Naive B cell (primary cell): Measurements from ENCODE around the gene ALKBH1. TPM values are rescaled to one million over a fixed set of nuclear protein-coding genes. Genes with fewer than 3 reads are reported as not detected.
"Not testable (repeated sequence)": the region's sequence is repeated elsewhere in the genome, so short reads cannot be mapped to it uniquely, and the experiment has no call there.

Source experiments
- ATAC-seq, 2 donors: fragments of 150-1000 bp; cut with Tn5 transposase; 2 replicates each; pipeline ENCODE4 v1.10.0; 2021; ENCODE audit warnings: low read depth in 2 of 2, mild to moderate bottlenecking in 2 of 2, moderate library complexity in 2 of 2
- DNase-seq: peaks from one replicate; pipeline ENCODE4 v3.0.0; 2022
- H3K27ac Mint-ChIP-seq, 6 donors: one replicate each; pipeline ENCODE4 v1.8.0; 2020 to 2022; ENCODE audit warnings: mild to moderate bottlenecking in 6 of 6, mixed read lengths in 6 of 6, moderate library complexity in 5 of 6, inconsistent platforms in 2 of 6
- H3K27me3 Mint-ChIP-seq, 3 donors: one replicate each; pipeline ENCODE4 v1.8.0; 2021 to 2022; ENCODE audit warnings: mixed read lengths in 3 of 3, mild to moderate bottlenecking in 1 of 3
- H3K36me3 Mint-ChIP-seq, 2 donors: one replicate each; pipeline ENCODE4 v1.8.0; 2020 to 2022; ENCODE audit warnings: mixed read lengths in 2 of 2, inconsistent platforms in 1 of 2, mild to moderate bottlenecking in 1 of 2
- H3K4me1 Mint-ChIP-seq, 3 donors: one replicate each; pipeline ENCODE4 v1.8.0; 2020 to 2022; ENCODE audit warnings: mixed read lengths in 3 of 3, inconsistent platforms in 1 of 3, mild to moderate bottlenecking in 1 of 3, moderate library complexity in 1 of 3
- H3K4me3 Mint-ChIP-seq, 8 donors: one replicate each; pipeline ENCODE4 v1.8.0; 2020 to 2022; ENCODE audit warnings: mild to moderate bottlenecking in 8 of 8, mixed read lengths in 8 of 8, moderate library complexity in 8 of 8, inconsistent platforms in 2 of 8
- H3K9me3 Mint-ChIP-seq, 7 donors: one replicate each; pipeline ENCODE4 v1.8.0; 2020 to 2022; ENCODE audit warnings: mixed read lengths in 7 of 7, mild to moderate bottlenecking in 5 of 7, inconsistent platforms in 2 of 7, moderate library complexity in 1 of 7
- polyA plus RNA-seq, 6 donors: library from polyadenylated mRNA; unstranded; fragments of 300-500 nt; fragmentation: Illumina TruSeq; gene quantifications; one replicate each; pipeline ENCODE4 v1.2.3, GENCODE V29; 2021; ENCODE audit warnings: low read depth in 6 of 6

The ALKBH1 gene
- polyA plus RNA-seq, 6 donors from 2014 or later: 5.9 to 11.4 (median 9.5) TPM

DNA sequence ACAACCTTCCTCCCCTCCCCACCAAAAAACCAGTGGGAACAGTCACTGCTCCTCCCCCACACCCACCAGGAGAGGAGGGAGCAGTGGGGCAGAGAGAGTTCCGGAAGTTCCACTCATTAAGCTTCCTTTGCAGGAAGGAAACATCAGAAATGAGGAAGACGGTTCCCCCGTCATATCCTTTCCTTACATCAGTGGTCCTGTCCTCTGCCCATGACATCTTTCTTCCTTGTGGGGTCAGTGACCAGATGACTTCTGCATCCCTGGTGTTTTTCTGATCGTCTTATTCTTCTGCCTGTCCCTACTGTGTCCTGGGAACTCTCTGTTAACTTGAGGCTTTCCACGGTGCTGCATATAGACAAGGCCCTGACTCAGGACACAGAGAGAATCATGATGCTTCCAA is 50.5 kb downstream of the ALKBH1 start:
- peak overlapping the region in 1 of 6 donors; percentile 69 for H3K27ac Mint-ChIP-seq

DNA sequence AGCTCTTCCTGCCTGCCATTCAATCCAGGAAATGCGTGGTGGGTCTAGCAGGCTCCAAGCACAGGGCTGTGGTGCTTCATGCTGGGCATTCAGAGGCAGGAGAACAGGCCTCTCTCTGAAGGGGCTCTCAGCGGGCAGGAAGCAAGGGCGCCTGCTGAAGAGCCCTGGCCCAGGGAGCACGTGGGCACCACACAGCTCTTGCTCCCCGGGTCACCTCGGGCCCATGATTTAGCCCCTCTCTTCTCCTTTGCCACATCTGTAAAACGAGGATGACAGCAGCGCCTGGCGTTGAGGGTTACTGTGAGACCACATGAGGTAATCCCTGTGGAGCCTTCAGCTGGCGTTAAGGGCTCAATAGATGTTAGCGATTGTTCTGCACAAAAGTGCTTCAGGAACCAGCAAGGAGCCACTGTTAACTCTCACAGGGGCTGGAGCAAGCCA is 53.8 kb downstream of the ALKBH1 start:
- Mint-ChIP-seq H3K36me3 (no peaks in the 10 kb centered on the region), H3K27ac (peak overlapping the region in 1 of 6 donors; percentile 90)

More for the DNA sequence above, 50.5 kb downstream of the ALKBH1 start:
- Mint-ChIP-seq H3K4me1 (peaks cover 15 to 18% (median 17%) of the 10 kb centered on the region in 3 donors), H3K36me3 (no peaks in the 10 kb centered on the region), H3K27me3 (no peaks in the 10 kb centered on the region), H3K9me3 (no peaks in the 10 kb centered on the region), H3K4me3 (no peak overlapping the region)
- ATAC-seq (no peak), DNase-seq (no peak)

DNA sequence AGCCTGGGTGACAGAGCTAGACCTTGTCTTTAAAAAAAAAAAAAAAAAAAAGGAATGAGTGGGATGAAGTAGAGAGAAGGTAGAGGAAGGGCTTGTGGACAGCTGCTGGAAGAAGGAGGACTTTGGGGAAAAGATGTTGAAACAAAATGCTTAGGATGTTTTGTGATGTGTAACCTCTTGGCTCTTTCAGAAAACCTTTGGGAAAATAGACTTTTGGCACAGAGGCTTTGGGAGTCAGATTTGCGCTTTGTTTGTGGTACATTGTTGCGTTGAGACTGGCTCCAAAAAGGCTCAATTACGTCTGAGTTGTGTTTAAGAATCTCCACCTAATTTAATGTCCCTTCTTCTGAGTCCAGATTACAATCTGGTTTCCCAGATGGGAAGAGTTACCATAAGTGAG is 58.5 kb downstream of the ALKBH1 start:
- Mint-ChIP-seq H3K27ac (peak overlapping the region in 1 of 6 donors; percentile 81), H3K4me3 (no peak overlapping the region), H3K9me3 (peaks cover 0 to 3% (median 0%) of the 10 kb centered on the region in 7 donors), H3K4me1 (peaks cover 0 to 11% (median 2%) of the 10 kb centered on the region in 3 donors), H3K27me3 (no peaks in the 10 kb centered on the region), H3K36me3 (no peaks in the 10 kb centered on the region)
- no peak for DNase-seq
- no peak for ATAC-seq

More for the DNA sequence above, 53.8 kb downstream of the ALKBH1 start:
- H3K9me3 Mint-ChIP-seq: no peaks in the 10 kb centered on the region
- ATAC-seq (no peak), DNase-seq (no peak)
- H3K4me3 Mint-ChIP-seq: peak overlapping the region in 1 of 8 donors; percentile 9
- no peaks in the 10 kb centered on the region for H3K27me3 Mint-ChIP-seq
- H3K4me1 Mint-ChIP-seq: peaks cover 15 to 21% (median 17%) of the 10 kb centered on the region in 3 donors

DNA sequence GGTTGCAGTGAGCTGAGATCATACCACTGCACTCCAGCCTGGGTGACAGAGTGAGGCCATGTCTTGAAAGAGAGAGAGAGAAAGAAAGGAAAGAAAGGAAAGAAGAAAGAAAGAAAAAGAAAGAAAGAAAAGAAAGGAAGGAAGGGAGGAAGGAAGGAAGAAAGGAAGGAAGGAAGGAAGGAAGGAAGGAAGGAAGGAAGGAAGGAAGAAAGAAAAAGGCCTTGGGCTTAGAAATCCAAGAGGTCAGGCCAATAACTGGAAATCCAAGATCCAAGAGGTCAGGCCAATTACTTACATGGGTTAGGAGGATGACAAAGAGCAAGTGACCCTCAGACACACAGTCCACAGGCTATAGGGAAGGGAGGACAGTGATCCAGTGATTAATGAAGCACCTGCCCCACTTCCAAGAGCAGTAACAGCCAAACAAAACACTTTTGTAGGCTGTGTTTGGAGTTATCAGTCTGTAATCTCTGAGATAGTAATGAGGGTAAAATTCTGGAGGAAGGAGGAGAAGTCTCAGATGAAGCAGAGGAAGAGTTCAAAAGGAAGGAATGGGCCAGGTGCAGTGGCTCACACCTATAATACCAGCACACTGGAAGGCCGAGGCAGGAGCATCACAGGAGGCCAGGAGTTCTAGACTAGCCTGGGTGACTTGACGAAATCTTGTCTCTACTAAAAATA is 59.2 kb downstream of the ALKBH1 start:
- ATAC-seq (no peak), DNase-seq (no peak)
- H3K4me1 Mint-ChIP-seq: peaks cover 0 to 7% (median 0%) of the 10 kb centered on the region in 3 donors
- H3K27me3 Mint-ChIP-seq: no peaks in the 10 kb centered on the region
- no peak overlapping the region for H3K4me3 Mint-ChIP-seq
- H3K36me3 Mint-ChIP-seq: no peaks in the 10 kb centered on the region
- H3K27ac Mint-ChIP-seq: peak overlapping the region in 2 of 6 donors; percentile 4 to 40
- peaks cover 0 to 3% (median 0%) of the 10 kb centered on the region in 7 donors for H3K9me3 Mint-ChIP-seq

DNA sequence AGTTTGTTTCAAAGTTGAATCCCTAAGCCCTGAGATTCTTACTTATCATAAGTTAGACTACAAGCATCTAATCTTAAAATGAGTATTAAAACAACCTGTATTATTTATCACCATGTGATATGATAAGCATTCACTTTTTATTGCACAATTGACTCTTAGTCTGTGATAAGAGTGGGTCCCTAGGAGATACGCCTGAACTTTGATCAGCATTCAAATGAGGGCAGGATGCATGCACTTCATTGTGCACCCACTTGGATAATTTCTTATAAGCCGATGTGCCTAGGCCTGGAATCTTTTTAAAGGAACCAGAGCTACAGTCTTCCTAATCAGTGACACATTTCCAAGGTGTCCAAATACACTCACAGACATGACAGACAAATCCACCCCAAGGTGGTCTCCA is 60.0 kb downstream of the ALKBH1 start:
- Mint-ChIP-seq H3K4me1 (peaks cover 0 to 3% (median 0%) of the 10 kb centered on the region in 3 donors), H3K4me3 (no peak overlapping the region), H3K27ac (no peak overlapping the region), H3K36me3 (no peaks in the 10 kb centered on the region), H3K27me3 (no peaks in the 10 kb centered on the region), H3K9me3 (peaks cover 0 to 3% (median 0%) of the 10 kb centered on the region in 7 donors)
- DNase-seq (no peak), ATAC-seq (no peak)

DNA sequence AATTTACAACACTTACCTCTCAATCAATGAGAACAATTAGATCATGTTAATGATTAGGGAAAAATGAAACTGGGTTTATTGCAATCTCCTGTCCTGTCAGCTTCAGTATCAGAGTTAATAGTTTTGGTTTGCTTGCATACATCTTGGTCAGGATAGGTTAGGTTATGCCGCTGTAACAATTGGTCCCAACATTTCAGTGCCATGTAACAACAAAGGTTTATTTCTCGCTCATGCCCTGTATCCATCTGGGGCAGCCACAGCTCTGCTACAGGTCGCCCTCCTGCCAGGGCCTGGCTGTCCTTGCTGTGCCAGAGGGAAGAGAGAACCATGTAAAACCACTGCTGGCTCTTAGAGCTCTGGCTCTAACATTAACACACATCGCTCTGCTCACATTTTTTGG is 60.9 kb downstream of the ALKBH1 start:
- ATAC-seq: no peak
- H3K4me1 Mint-ChIP-seq: peaks cover 4 to 10% (median 6%) of the 10 kb centered on the region in 3 donors

DNA sequence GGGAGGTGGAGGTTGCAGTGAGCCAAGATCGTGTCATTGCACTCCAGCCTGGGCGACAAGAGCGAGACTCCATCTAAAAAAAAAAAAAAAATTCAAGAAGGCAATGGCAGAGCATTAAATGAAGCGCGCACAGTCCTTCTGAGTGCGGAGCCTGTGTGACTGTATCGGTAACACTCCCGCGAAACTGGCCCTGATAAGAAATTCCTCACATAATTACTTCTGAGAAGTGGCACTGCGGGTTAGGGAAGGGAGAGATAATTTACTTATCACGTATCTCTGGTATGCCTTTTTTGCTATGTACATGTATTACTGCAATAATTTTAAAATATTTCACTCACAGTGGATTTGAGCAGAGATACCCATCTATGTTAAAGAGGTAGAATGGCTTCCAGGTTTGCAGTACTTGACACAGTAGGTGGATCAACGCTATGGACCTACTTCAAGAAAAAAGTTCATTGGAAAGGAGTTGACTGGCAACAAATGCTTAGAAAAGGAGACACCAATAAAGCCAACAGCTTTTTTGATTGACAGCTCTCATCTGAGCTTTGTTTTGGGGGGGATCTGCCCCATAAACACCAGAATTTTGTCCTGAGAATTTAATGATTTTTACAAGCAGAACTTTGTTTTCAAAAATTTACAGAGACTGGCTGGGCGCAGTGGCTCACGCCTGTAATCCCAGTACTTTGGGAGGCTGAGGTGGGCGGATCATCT is 62.1 kb downstream of the ALKBH1 start:
- ATAC-seq (no peak), DNase-seq (no peak)
- no peak overlapping the region for H3K4me3 Mint-ChIP-seq
- H3K36me3 Mint-ChIP-seq: no peaks in the 10 kb centered on the region
- H3K9me3 Mint-ChIP-seq: peaks cover 0 to 3% (median 0%) of the 10 kb centered on the region in 7 donors
- no peaks in the 10 kb centered on the region for H3K27me3 Mint-ChIP-seq
- no peak overlapping the region for H3K27ac Mint-ChIP-seq
- H3K4me1 Mint-ChIP-seq: peaks cover 15 to 19% (median 18%) of the 10 kb centered on the region in 3 donors

More for the DNA sequence above, 60.9 kb downstream of the ALKBH1 start:
- no peak for DNase-seq
- Mint-ChIP-seq H3K36me3 (no peaks in the 10 kb centered on the region), H3K4me3 (no peak overlapping the region), H3K27me3 (no peaks in the 10 kb centered on the region), H3K27ac (no peak overlapping the region), H3K9me3 (peaks cover 0 to 3% (median 0%) of the 10 kb centered on the region in 7 donors)

DNA sequence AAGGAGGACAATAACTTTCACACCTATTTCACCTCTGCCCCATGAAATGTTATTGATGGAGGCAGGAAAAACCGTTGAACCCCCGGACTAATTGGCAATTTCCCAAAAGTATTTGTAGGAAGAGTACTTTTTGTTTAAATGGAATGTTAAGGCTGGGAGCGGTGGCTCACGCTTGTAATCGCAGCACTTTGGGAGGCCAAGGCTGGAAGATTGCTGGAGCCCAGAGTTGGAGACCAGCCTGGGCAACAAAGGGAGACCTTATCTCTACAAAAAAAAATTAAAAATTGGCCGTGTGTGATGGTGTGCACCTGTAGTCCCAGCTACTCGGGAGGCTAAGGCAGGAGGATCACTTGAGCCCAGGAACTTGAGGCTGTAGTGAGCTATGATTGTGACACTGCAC is 65.4 kb downstream of the ALKBH1 start:
- ATAC-seq: no peak
- H3K9me3 Mint-ChIP-seq: peaks cover 0 to 3% (median 0%) of the 10 kb centered on the region in 7 donors
- no peaks in the 10 kb centered on the region for H3K27me3 Mint-ChIP-seq
- no peaks in the 10 kb centered on the region for H3K36me3 Mint-ChIP-seq
- peak overlapping the region; percentile 92 to 98 (median 95) for H3K4me3 Mint-ChIP-seq
- DNase-seq: no peak
- H3K4me1 Mint-ChIP-seq: peaks cover 15 to 20% (median 18%) of the 10 kb centered on the region in 3 donors
- peak overlapping the region in 4 of 6 donors; percentile 36 to 98 (median 94) for H3K27ac Mint-ChIP-seq

DNA sequence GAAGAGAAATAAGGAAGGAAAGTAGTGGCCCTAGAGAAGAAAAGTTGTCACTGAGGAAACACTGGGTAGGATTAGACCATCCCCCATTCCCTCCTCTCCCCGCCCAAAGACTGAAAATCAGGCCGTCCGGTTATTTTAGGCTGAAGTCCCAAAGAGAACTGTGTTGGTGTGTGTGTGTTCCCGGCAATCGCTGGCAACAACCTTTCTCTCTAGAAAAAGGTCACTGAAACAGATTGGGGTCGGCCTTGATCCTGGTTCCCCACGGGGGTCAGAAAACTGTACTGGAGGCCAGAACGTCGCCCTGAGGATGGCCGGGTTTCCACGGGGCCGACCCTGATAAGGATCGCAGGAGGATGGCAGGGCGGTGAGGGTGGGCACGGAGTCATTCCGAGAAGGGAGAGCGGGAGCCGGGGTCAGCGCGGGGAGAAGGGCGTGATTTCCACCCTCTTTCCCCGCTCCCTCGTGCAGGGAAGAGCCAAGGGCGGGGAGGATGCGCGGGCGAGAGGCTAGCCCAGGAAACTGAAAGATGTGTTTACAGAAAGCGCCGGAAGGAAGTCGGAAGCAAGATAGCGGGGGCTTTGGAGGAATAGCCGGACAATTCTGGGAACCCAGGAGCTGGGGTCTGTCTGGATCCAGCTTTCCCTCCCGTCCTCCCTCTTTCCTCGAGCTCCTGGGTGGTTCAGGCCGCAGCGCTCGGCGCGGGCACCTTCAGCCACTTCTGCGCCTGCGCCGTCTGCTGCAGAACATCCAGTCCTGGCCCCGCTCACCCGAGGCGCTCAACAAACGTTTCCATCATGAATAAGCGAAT is 66.1 kb downstream of the ALKBH1 start:
- ATAC-seq: peak; percentile 62 to 79
- Mint-ChIP-seq H3K27ac (peak overlapping the region; percentile 90 to 98 (median 95)), H3K9me3 (no peaks in the 10 kb centered on the region), H3K36me3 (no peaks in the 10 kb centered on the region), H3K4me1 (peaks cover 15 to 20% (median 18%) of the 10 kb centered on the region in 3 donors), H3K4me3 (peak overlapping the region; percentile 92 to 98 (median 95)), H3K27me3 (no peaks in the 10 kb centered on the region)
- DNase-seq: peak; percentile 48

DNA sequence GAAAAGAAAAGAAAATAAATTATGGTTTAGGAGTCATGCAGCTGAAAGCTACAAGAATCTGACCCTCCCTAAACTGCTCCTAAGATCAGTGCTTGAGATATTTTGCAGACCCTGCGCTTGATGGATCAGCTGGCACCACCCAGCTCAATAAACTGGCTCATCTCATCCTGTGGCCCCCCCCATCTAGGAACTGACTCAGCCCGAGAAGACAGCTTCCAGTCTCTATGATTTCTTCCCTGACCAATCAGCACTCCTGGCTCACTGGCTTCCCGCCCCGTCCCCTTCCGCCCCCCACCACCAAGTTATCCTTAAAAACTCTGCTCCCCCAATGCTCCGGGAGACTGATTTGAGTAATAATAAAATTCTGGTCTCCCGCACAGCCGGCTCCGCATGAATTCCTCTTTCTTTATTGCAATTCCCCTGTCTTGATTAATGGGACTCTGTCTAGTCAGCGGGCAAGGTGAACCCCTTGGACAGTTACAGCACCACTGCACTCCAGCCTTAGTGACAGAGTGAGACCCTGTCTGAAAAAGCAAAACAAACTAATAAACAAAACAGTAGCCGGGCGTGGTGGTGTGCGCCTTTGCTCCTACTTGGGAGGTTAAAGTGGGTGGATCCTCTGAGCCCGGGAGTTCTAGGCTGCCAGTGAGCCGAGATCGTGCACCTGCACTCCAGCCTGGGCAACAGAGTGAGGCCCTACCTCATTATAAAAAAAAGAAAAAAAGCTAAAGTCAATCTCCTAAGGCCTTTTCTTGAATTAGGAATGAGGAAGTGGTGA is 66.9 kb downstream of the ALKBH1 start:
- peak; percentile 45 for DNase-seq
- peaks cover 15 to 20% (median 18%) of the 10 kb centered on the region in 3 donors for H3K4me1 Mint-ChIP-seq
- ATAC-seq: peak in 1 of 2 donors; percentile 76

DNA sequence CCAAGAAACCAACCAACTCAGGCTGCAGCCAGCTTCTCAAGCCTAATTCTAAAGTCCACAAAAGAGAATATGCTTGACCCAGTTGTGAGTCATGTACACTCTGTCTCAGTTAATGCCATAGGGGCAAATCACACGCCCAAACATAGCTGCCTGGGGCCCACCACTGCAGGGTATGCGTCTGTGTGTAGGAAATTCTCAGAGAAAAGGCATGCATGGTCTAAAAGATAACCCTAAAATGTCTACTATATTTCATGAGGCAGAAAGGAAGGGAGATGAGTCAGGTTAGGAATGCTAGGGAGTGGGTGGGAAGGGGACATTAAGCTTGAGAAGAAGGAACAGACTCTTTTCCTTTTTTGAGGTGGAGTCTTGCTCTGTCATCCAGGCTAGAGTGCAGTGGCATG is 69.1 kb downstream of the ALKBH1 start:
- Mint-ChIP-seq H3K27ac (peak overlapping the region in 3 of 6 donors; percentile 33 to 78 (median 38)), H3K4me3 (peak overlapping the region in 1 of 8 donors; percentile 2), H3K4me1 (peaks cover 15 to 20% (median 18%) of the 10 kb centered on the region in 3 donors), H3K27me3 (no peaks in the 10 kb centered on the region), H3K36me3 (no peaks in the 10 kb centered on the region), H3K9me3 (peaks cover 0 to 5% (median 0%) of the 10 kb centered on the region in 7 donors)
- ATAC-seq (no peak), DNase-seq (no peak)

More for the DNA sequence above, 66.9 kb downstream of the ALKBH1 start:
- Mint-ChIP-seq H3K27ac (peak overlapping the region; percentile 90 to 98 (median 95)), H3K9me3 (no peaks in the 10 kb centered on the region), H3K27me3 (no peaks in the 10 kb centered on the region), H3K36me3 (no peaks in the 10 kb centered on the region), H3K4me3 (peak overlapping the region; percentile 92 to 98 (median 95))

DNA sequence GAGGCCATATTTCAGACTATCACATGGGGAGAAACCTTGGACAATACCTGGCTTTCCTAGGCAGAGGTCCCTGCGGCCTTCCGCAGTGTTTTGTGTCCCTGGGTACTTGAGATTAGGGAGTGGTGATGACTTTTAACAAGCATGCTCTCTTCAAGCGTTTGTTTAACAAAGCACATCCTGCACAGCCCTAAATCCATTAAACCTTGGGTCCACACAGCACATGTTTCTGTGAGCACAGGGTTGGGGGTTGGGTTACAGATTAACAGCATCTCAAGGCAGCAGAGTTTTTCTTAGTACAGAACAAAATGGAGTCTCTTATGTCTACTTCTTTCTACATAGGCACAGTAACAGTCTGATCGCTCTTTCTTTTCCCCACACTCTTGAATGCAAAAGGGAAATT is 72.0 kb downstream of the ALKBH1 start:
- not testable (repeated sequence) for H3K4me3 Mint-ChIP-seq, ATAC-seq

More for the DNA sequence above, 72.0 kb downstream of the ALKBH1 start:
- H3K27me3 Mint-ChIP-seq, H3K36me3 Mint-ChIP-seq, DNase-seq, H3K4me1 Mint-ChIP-seq, H3K9me3 Mint-ChIP-seq, H3K27ac Mint-ChIP-seq: not testable (repeated sequence)
